ENCODE data around the gene KCNMA1.

Gene KCNMA1

DNA sequence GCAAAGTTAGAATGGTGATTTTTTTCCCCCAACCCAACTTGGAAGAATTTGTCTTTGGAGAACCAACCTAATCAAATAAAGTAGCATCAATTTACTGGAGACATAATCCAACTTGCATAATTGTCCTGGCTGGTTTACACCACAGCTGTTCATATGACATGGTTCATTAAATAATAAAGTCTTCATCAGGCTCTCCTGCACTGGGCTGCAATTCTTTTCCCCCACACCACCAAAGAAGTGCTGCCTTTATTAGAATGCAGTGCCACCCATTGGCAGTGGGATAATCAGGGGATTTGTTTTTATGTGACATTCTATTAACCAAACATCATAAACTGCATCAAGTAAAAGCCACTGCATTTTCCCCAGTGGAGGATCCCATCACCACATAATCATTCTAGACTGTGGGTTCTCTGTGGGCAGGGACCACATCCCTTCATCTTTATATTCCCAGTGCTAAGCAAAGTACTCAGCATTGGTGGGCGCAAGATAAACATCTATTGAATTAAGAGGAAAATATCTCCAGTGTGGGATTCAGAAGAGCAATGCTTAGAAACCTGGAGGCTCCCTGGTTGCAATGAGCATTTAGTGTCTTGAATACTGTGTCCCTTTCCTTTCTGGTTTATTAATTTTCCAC is 322.0 kb downstream of the KCNMA1 start:
- TF ChIP-seq, protein P1, sequence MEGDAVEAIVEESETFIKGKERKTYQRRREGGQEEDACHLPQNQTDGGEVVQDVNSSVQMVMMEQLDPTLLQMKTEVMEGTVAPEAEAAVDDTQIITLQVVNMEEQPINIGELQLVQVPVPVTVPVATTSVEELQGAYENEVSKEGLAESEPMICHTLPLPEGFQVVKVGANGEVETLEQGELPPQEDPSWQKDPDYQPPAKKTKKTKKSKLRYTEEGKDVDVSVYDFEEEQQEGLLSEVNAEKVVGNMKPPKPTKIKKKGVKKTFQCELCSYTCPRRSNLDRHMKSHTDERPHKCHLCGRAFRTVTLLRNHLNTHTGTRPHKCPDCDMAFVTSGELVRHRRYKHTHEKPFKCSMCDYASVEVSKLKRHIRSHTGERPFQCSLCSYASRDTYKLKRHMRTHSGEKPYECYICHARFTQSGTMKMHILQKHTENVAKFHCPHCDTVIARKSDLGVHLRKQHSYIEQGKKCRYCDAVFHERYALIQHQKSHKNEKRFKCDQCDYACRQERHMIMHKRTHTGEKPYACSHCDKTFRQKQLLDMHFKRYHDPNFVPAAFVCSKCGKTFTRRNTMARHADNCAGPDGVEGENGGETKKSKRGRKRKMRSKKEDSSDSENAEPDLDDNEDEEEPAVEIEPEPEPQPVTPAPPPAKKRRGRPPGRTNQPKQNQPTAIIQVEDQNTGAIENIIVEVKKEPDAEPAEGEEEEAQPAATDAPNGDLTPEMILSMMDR (IDR thresholded peaks at IDR 0.05; ENCODE audit: insufficient read depth, low read length, poor library complexity, severe bottlenecking), result no peak
- H3K4me3 ChIP-seq (replicated peaks; ENCODE audit: low read depth, low read length), result no peak overlapping the region
- H3K36me3 ChIP-seq (ENCODE audit: control insufficient read depth, insufficient read depth, low read length), result no peaks in the 10 kb centered on the region
- no peaks in the 10 kb centered on the region for H3K27me3 ChIP-seq (replicated peaks; ENCODE audit: control insufficient read depth, insufficient read depth, low read length)
- DNase-seq (ENCODE audit: extremely low read depth, insufficient read length), result no peak

DNA sequence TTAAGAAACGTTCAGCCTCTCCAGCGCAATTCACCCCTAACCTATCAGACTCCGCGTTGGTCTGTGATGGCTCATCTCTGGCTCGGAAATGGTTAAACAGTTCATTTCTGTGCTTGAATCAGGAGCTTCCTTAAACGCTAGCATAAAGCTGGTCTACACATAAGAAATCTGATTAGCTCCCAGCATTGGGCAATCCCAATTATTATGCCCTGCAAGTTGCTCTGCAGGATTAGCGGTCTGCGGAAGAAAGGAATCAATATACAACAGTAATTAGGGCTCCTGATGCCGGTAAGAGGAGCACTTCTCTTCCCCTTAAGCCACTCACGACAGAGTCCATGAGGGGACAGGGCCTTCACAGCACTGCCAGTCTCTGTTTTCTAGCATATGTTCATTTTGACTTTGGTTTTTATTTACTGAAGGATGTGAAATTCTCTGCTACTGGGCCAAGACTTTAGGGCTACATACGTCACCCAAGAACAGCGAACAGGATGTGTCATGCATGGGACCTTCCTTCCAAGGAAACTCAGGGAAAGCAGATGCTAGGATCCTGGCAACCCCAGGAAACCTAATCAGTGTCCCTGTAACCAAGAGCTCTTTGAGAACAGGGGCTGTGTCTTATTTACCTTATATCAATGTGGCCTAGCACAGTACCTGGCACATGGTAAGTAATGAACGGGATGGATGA is 324.4 kb downstream of the KCNMA1 start:
- no peak overlapping the region for H3K4me3 ChIP-seq (replicated peaks; ENCODE audit: low read depth, low read length)
- TF ChIP-seq, protein P1 (IDR thresholded peaks at IDR 0.05; ENCODE audit: insufficient read depth, low read length, poor library complexity, severe bottlenecking), result no peak
- no peaks in the 10 kb centered on the region for H3K36me3 ChIP-seq (ENCODE audit: control insufficient read depth, insufficient read depth, low read length)
- H3K27me3 ChIP-seq (replicated peaks; ENCODE audit: control insufficient read depth, insufficient read depth, low read length), result no peaks in the 10 kb centered on the region
- DNase-seq (ENCODE audit: extremely low read depth, insufficient read length), result no peak

DNA sequence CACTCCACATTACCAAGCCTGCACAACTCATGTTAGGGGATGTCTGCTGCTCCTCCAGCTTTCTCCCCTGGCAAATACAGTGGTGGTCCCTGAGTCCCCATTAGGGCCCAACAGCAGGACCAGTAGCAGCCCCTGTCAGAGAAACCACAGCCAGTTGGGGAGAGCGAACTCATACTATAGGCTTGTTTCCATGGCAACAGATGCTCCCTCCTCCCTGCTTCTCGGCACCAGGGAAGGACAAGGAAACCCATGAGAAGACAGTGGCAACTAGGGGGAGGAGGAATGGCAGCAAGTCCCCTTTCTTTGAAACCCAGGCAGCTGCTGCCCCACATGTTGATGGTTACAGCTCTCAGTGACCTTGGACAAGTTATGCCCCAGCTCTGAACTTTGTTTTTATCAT is 326.4 kb downstream of the KCNMA1 start:
- Histone ChIP-seq H3K36me3 (ENCODE audit: control insufficient read depth, insufficient read depth, low read length) (no peaks in the 10 kb centered on the region), H3K4me3 (replicated peaks; ENCODE audit: low read depth, low read length) (no peak overlapping the region), H3K27me3 (replicated peaks; ENCODE audit: control insufficient read depth, insufficient read depth, low read length) (no peaks in the 10 kb centered on the region)
- DNase-seq (ENCODE audit: extremely low read depth, insufficient read length), result no peak
- TF ChIP-seq, protein P1 (IDR thresholded peaks at IDR 0.05; ENCODE audit: insufficient read depth, low read length, poor library complexity, severe bottlenecking), result no peak

DNA sequence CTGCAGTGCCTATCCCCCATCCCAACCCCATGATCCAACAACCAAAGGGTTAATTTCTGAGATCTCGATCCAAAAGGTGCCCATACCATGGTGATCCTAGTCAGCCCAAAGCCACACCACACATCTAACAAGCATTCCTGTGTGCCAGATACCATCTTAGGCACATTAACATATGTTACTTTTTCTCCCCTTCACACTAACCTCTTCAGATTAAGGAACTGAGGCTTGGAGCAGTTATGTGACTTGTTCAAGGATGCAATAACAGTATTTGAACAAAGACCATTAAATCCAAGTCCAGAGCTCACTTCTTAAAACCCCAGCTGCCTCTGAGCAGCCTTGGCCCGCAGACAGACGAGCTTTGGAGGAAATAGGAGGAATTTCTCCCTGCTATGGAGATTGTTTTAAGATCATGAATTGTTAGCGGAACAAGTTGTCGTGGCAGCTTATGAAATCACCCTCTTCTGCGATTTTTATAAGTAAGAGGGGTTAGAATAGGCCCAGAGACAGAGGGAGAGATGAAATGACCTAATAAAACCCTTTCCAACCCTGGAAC is 327.2 kb downstream of the KCNMA1 start:
- no peaks in the 10 kb centered on the region for H3K27me3 ChIP-seq (replicated peaks; ENCODE audit: control insufficient read depth, insufficient read depth, low read length)
- H3K4me3 ChIP-seq (replicated peaks; ENCODE audit: low read depth, low read length), result no peak overlapping the region
- TF ChIP-seq, protein P1 (IDR thresholded peaks at IDR 0.05; ENCODE audit: insufficient read depth, low read length, poor library complexity, severe bottlenecking), result no peak
- no peak for DNase-seq (ENCODE audit: extremely low read depth, insufficient read length)
- no peaks in the 10 kb centered on the region for H3K36me3 ChIP-seq (ENCODE audit: control insufficient read depth, insufficient read depth, low read length)

DNA sequence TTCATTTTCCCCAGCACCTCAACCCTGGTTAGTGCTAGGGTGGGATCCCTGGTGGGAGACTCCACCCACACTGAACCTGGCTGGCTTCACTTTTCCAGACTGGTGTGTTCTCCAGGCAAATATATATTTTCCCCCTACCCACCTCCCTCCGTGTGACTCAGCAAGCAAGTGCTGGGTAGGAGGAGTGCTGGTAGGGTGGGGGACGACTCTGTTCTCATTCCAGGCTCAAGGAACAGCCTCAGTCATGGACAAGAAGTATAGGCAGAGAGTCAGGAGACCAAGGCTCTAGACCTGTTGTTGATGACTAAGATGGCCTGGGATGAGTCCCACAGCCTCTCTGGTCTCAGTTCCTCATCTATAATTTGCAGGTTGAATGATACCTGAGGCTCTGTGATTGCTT is 328.1 kb downstream of the KCNMA1 start:
- Histone ChIP-seq H3K27me3 (replicated peaks; ENCODE audit: control insufficient read depth, insufficient read depth, low read length) (no peaks in the 10 kb centered on the region), H3K4me3 (replicated peaks; ENCODE audit: low read depth, low read length) (no peak overlapping the region), H3K36me3 (ENCODE audit: control insufficient read depth, insufficient read depth, low read length) (no peaks in the 10 kb centered on the region)
- TF ChIP-seq, protein P1 (IDR thresholded peaks at IDR 0.05; ENCODE audit: insufficient read depth, low read length, poor library complexity, severe bottlenecking), result no peak
- DNase-seq (ENCODE audit: extremely low read depth, insufficient read length), result no peak
